ENCODE data around the gene NUDT12.

GRCh38 chr5:103532086-103532734, 30.4 kb downstream of the NUDT12 start:
- TF ChIP-seq CTCF (IDR thresholded peaks at IDR 0.05; ENCODE audit: low read depth, low read length) (no peak), POLR2A (IDR thresholded peaks at IDR 0.05; ENCODE audit: extremely low read depth, insufficient read length) (no peak), MAX (IDR thresholded peaks at IDR 0.05; ENCODE audit: low read depth, low read length) (no peak), MYC (IDR thresholded peaks at IDR 0.05; ENCODE audit: low read depth, low read length) (no peak)
